Calu3 (cell line): ENCODE data around the gene EZR. TPM values are rescaled to one million over a fixed set of nuclear protein-coding genes. Genes with fewer than 3 reads are reported as not detected.
"Not testable (repeated sequence)": the region's sequence is repeated elsewhere in the genome, so short reads cannot be mapped to it uniquely, and the experiment has no call there.

Experiments used
- BruUV-seq: library from RNA; stranded (reverse); fragments of 400-500 nt; replicated peaks from 2 replicates; lab custom pipeline; 2021; lab: Mats Ljungman, UMichigan
- CTCF ChIA-PET: fragments of 300-600 bp; sonication (Branson Sonifier 250); formaldehyde crosslinking; loops from one replicate; lab custom pipeline; 2022; ENCODE audit warnings: antibody characterized with exemption; lab: Charles Lee
- DNase-seq: peaks from one replicate; pipeline ENCODE4 v3.0.0; 2022
- H3K27ac Mint-ChIP-seq: one replicate; pipeline ENCODE4 v1.8.0; 2022; ENCODE audit warnings: mixed read lengths; ENCODE audit not compliant: unreplicated experiment
- H3K27me3 Mint-ChIP-seq: one replicate; pipeline ENCODE4 v1.8.0; 2022; ENCODE audit warnings: mixed read lengths; ENCODE audit not compliant: unreplicated experiment
- H3K36me3 Mint-ChIP-seq: one replicate; pipeline ENCODE4 v1.8.0; 2022; ENCODE audit warnings: mild to moderate bottlenecking, moderate library complexity, mixed read lengths; ENCODE audit not compliant: insufficient read depth, unreplicated experiment
- H3K4me1 Mint-ChIP-seq: one replicate; pipeline ENCODE4 v1.8.0; 2022; ENCODE audit warnings: mild to moderate bottlenecking, low read depth, mixed read lengths; ENCODE audit not compliant: unreplicated experiment
- H3K4me3 Mint-ChIP-seq: one replicate; pipeline ENCODE4 v1.8.0; 2022; ENCODE audit warnings: mild to moderate bottlenecking, low read depth, moderate library complexity, mixed read lengths; ENCODE audit not compliant: unreplicated experiment
- H3K9me3 Mint-ChIP-seq: one replicate; pipeline ENCODE4 v1.8.0; 2022; ENCODE audit warnings: low read depth, mixed read lengths; ENCODE audit not compliant: unreplicated experiment
- intact Hi-C: fragments of 100-400 bp; cut with micrococcal nuclease; formaldehyde crosslinking; loops from one replicate; pipeline ENCODE4 v1.10.0; 2022; ENCODE audit not compliant: unreplicated experiment
- total RNA-seq: library from RNA; stranded (reverse); gene quantifications from 2 replicates; pipeline ENCODE4 v1.2.3, GENCODE V29; 2022
- TF ChIP-seq, protein P1 (sequence below): fragments of 200-600 bp; IDR thresholded peaks from one replicate; pipeline ENCODE4 v1.8.0; 2022; ENCODE audit warnings: antibody characterized with exemption; ENCODE audit not compliant: unreplicated experiment

EZR gene
- total RNA-seq, 1 experiment from 2014 or later: 935 TPM

DNA sequence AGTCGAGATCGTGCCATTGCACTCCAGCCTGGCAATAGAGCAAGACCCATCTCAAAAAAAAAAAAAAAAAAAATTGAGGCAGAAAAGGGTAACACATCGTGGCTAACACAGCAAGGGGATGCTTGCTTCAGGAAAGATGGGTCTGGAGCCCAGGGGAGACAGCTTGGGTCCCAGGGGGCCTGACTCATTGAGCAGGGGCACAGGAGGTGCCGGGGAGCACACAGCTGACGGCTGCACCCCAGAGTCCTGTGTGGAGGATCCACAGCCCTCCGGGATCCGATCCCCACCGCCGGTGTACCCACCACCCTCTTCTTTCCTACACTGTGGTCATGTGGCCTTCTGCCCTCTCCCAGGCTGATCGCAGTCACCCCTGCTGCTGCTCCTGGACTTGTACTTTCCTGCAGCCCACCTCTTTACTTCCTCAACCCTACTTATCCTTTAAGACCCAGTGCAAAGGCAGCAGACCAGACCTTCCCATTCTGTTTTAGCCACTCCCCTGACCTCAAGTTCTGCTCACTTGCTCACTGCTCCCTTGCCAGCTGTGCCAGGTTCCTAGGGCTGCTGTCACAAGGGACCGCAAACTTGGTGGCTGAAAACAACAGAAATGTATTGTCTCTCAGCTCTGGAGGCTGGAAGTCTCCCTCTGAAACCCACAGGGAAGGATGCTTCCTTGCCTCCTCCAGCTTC, 17.6 kb upstream of the EZR start:
- intact Hi-C loops: no loop called here
- Mint-ChIP-seq H3K36me3 (peaks cover 11% of the 10 kb centered on the region), H3K4me1 (peaks cover 44% of the 10 kb centered on the region), H3K9me3 (peaks cover 3% of the 10 kb centered on the region), H3K27me3 (no peaks in the 10 kb centered on the region), H3K27ac (no peak overlapping the region), H3K4me3 (no peak overlapping the region)
- TF ChIP-seq, protein P1, sequence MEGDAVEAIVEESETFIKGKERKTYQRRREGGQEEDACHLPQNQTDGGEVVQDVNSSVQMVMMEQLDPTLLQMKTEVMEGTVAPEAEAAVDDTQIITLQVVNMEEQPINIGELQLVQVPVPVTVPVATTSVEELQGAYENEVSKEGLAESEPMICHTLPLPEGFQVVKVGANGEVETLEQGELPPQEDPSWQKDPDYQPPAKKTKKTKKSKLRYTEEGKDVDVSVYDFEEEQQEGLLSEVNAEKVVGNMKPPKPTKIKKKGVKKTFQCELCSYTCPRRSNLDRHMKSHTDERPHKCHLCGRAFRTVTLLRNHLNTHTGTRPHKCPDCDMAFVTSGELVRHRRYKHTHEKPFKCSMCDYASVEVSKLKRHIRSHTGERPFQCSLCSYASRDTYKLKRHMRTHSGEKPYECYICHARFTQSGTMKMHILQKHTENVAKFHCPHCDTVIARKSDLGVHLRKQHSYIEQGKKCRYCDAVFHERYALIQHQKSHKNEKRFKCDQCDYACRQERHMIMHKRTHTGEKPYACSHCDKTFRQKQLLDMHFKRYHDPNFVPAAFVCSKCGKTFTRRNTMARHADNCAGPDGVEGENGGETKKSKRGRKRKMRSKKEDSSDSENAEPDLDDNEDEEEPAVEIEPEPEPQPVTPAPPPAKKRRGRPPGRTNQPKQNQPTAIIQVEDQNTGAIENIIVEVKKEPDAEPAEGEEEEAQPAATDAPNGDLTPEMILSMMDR: no peak
- DNase-seq: no peak
- BruUV-seq: no TSS peak
- CTCF ChIA-PET: no interaction called here

- CTCF ChIA-PET: interaction anchor here (0.6 to 1.0 kb wide), 4 partner anchors 10 to 34 kb away, joined by 3 to 10 read pairs (median 4); no protein-coding TSS in a partner anchor
- Mint-ChIP-seq H3K36me3 (peaks cover 11% of the 10 kb centered on the region), H3K9me3 (peaks cover 3% of the 10 kb centered on the region), H3K27me3 (no peaks in the 10 kb centered on the region), H3K4me1 (peaks cover 48% of the 10 kb centered on the region), H3K4me3 (peak overlapping the region; percentile 66), H3K27ac (peak overlapping the region; percentile 90)
- DNase-seq: peak; percentile 83
- BruUV-seq: no TSS peak
- intact Hi-C loops: no loop called here
- TF ChIP-seq, protein P1: no peak
Measured at GRCh38 chr6:158835616-158836221, 16.6 kb upstream of the EZR start.

- H3K36me3 Mint-ChIP-seq: peaks cover 7% of the 10 kb centered on the region
- H3K27ac Mint-ChIP-seq: peak overlapping the region; percentile 90
- no peaks in the 10 kb centered on the region for H3K9me3 Mint-ChIP-seq
- H3K27me3 Mint-ChIP-seq: no peaks in the 10 kb centered on the region
- CTCF ChIA-PET: no interaction called here
- TF ChIP-seq, protein P1: no peak
- H3K4me1 Mint-ChIP-seq: peaks cover 41% of the 10 kb centered on the region
- H3K4me3 Mint-ChIP-seq: peak overlapping the region; percentile 66
- no peak for DNase-seq
- intact Hi-C loops: no loop called here
- TSS peak; percentile 97 for BruUV-seq
Measured at GRCh38 chr6:158834675-158835385, 15.7 kb upstream of the EZR start.

GRCh38 chr6:158832807-158833206, 13.6 kb upstream of the EZR start:
- CTCF ChIA-PET: interaction anchor here (0.7 to 1.2 kb wide), 3 partner anchors 13 to 33 kb away, joined by 3 to 4 read pairs (median 3); no protein-coding TSS in a partner anchor
- H3K4me3 Mint-ChIP-seq, H3K9me3 Mint-ChIP-seq, H3K27ac Mint-ChIP-seq, H3K36me3 Mint-ChIP-seq, DNase-seq, BruUV-seq, H3K27me3 Mint-ChIP-seq, intact Hi-C loops: not testable (repeated sequence)
- H3K4me1 Mint-ChIP-seq: peaks cover 41% of the 10 kb centered on the region
